Left renal cortex interstitium (tissue), 4 donors: Measurements from ENCODE around the gene HLA-DPA1. TPM values are rescaled to one million over a fixed set of nuclear protein-coding genes. Genes with fewer than 3 reads are reported as not detected.
A peak's percentile ranks its signal among the peaks of the same experiment; 100 is the strongest.

ENCODE experiments used
- DNase-seq, 4 donors: peaks; one replicate each; pipeline ENCODE4 v3.0.0-alpha.2; 2013; ENCODE audit warnings: low read depth in 4 of 4, low spot score in 2 of 4, missing footprints in 1 of 4
- polyA plus RNA-seq, 4 donors: library from polyadenylated mRNA; unstranded; fragments of 120-200 nt; gene quantifications; one replicate each; pipeline ENCODE4 v1.2.1, GENCODE V29; 2013; ENCODE audit not compliant: insufficient read length in 4 of 4

The HLA-DPA1 gene
- polyA plus RNA-seq, 4 donors, result 16.8 to 39.8 (median 19.2) TPM

DNA sequence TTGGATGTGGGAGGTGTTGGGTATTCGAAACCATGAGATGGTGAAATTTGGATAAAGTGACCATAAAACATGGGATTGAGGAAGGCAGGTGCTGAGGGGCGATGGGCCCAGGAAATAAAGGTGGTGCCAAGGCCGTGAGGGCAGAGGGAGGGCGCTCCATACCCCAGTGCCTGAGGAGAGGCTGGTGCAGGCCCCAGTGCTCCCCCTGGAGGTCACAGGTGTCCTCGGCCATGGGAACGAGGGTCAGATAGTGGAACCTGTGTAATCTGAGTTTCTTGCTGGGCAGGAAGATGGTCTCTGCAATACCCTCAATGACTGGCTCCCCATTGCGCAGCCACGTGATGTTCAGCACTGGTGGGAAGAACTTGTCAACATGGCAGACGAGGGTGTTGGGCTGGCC lies 18.5 kb upstream of the HLA-DPA1 start:
- no peak for DNase-seq

GRCh38 chr6:33088931-33089620 lies 15.6 kb upstream of the HLA-DPA1 start:
- no peak for DNase-seq

- no peak for DNase-seq
Measured at GRCh38 chr6:33088258-33088930, 14.9 kb upstream of the HLA-DPA1 start.

- DNase-seq, result no peak
Measured at GRCh38 chr6:33085627-33086026, 12.2 kb upstream of the HLA-DPA1 start.

DNA sequence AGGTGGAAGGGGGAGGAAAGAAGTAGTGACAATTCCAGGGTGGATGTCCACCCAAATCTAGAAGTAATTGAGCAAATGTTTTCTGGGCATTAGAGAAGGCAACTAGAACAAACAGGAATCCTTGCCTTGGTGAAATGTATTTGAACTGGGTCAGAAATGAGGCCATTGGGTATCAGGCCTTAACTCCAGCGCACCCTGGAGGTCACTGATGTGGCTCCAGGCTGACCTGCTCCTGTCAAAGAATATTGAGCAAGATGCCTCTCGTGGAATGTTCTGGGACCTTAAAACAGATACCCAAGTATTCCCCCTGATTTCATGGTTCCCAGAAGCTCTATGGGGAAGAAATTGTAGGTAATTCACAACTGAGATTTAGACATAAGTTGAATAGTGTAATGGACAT lies 9.3 kb upstream of the HLA-DPA1 start:
- peak in 1 of 4 donors; percentile 37 for DNase-seq

DNA sequence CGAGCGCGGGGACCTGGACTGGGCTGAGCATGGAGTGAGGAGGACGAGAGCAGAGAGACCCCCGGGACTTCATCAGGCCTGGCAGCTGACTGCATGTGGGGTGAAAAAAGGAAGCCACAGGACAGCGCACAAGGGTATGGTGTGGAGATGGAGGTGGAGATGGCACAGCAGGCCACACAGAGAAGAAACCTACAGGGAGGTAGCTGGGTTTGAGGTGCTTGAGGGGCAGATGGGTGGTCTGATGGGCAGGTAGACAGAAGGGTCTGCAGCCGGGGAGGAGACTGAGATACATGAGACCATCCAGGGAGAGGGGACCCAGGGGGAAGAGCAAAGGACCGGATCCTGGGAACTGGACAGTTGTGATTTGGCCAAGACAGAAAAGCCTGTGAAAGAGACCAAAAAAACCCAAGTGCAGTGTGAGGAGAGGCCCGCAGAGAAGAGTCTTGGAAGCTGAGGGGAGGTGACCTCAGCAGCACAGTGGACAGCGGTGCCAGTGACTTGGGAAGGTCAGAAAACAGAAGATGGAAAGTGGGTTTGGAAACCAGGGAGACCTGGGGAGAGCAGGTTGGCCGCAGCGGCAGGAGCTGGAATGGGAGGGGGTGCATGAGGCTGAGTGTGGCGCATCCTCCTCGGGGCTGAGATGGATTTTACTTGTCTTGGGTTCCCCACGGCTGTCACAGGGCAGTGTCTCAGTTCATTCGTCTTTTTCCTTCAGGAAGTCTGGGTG lies 7.8 kb upstream of the HLA-DPA1 start:
- no peak for DNase-seq

- DNase-seq, result peak; percentile 48 to 70 (median 62)
Measured at GRCh38 chr6:33080127-33081089, 7.0 kb upstream of the HLA-DPA1 start.

DNA sequence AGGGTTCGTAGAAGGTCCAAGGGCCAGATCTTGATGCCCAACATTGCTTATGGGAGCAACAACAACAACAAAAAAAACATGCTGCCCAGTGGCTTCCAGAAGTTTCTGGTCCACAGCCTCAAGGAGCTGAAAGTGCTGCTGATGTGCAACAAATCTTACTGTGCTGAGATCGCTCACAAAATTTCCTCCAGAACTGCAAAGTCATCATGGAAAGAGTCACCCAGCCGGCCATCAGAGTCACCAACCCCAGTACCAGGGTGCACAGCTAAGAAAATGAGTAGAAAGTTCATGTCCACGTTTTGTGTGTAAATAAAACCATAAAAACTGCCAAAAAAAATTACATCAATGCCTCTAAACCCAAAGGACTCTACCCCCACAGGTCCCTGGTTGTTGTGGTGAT lies 6.1 kb upstream of the HLA-DPA1 start:
- no peak for DNase-seq

- DNase-seq, result no peak
Measured at GRCh38 chr6:33078919-33079521, 5.6 kb upstream of the HLA-DPA1 start.

GRCh38 chr6:33078442-33078841 lies 5.0 kb upstream of the HLA-DPA1 start:
- DNase-seq, result no peak

- no peak for DNase-seq
Measured at GRCh38 chr6:33077908-33078307, 4.5 kb upstream of the HLA-DPA1 start.

DNA sequence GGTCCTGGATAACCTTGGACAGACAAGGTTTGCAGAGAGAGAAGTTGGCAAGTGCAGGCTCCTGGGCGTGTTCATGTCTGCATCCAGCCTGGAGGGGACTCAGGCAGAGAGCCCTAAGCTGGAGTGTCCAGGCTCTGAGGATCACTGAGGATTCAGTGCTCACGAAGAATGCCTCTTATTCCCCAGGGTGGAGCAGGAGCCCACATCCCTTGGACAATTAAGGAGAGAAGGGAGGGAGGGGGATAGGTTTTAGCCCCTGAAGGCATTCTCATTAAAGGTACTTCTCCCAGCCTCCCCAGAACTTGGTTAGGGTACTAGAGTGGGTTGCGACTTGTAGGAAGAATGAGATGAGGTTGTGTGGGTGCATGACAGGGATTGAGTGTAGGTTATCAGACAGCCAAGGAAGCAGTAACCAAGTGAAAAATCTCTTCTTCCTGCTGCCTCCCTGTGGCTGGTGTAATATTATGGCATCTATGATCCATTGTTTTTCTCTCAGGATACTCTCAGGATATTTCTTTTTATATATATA lies 3.0 kb upstream of the HLA-DPA1 start:
- no peak for DNase-seq

GRCh38 chr6:33075568-33076405 lies 2.3 kb upstream of the HLA-DPA1 start, which contains the start of gene HLA-DPB1:
Gene HLA-DPB1 (plus strand): TSS chr6:33075990. CDS start chr6:33076042, 52 bp downstream.
- peak in 1 of 4 donors; percentile 43 for DNase-seq

- DNase-seq, result no peak
Measured at GRCh38 chr6:33075208-33075567, 1.7 kb upstream of the HLA-DPA1 start.

DNA sequence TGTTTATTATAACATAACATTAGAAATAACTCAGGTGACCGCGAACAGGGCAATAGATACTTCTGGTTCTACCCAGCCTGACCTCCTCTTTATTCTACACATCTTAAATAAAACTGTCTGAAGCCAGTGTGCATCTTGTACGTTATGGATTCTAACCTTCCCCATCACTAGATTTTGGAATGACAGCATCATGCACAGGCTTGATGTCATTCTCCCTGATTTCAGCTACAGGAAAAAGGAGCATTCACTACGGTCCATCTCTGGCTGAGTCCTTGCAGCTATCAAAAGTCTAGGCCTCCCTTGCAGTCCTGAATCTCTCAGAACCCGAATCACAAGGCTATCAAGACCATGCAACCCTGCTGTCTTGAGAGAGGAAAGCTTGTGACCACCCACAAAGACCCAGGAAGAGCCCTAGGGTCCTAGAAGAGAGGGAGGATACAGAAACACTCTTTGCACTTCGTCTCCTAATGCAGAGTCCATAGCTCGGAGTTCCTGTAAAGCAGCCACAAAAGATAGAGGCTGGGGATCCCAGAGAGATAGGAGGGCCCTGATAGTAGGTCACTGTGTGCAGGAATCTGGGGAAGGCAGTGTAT lies 845 bp downstream of the HLA-DPA1 start:
- no peak for DNase-seq

GRCh38 chr6:33071569-33071968 lies 1.9 kb downstream of the HLA-DPA1 start:
- no peak for DNase-seq

- DNase-seq, result no peak
Measured at GRCh38 chr6:33070909-33071308, 2.5 kb downstream of the HLA-DPA1 start.

DNA sequence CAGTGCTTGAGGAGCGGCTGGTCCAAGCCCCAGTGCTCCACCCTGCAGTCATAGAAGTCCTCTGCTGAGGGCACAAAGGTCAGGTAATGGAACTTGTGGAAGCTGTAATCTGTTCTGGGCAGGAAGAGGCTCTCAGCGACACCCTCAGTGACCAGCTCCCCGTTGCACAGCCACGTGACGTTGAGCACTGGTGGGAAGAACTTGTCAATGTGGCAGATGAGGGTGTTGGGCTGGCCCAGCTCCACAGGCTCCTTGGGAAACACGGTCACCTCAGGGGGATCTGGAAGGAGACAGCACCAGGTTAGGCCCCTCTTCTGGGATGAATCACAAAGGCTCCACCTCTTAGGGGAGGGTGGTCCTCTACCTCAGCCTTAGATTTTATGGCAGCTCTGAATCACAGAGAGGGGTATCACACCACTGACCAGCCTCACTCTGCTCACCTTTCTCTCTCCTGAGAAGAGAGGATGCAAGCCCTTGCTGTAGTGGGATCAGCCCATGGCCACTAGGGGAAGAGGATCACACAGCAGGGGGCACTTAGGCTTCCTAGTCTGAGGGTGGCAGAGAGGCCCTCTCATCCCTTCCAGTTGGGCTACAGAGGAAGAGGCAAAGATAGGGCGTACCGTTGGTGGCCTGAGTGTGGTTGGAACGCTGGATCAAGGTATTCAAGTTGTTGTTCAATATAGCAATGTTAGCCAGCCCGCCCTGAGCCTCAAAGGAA lies 4.3 kb downstream of the HLA-DPA1 start:
- no peak for DNase-seq
